Activated T-helper 2 cell treated with anti-CD3 and anti-CD28 coated beads, Interferon-gamma antibody, Interleukin-2, Interleukin-4, amounts not matched to agents 10 μg/mL and 5 μg/mL and 100 μg/mL, durations not matched to agents 14 hours and 24 hours and 36 hours (primary cell): ENCODE data around the gene NFATC2. TPM values are rescaled to one million over a fixed set of nuclear protein-coding genes. Genes with fewer than 3 reads are reported as not detected.
A peak's percentile ranks its signal among the peaks of the same experiment; 100 is the strongest.

Experiments used
- DNase-seq: peaks from one replicate; pipeline ENCODE4 v3.0.0; 2021; ENCODE audit warnings: low spot score
- H3K27ac Mint-ChIP-seq: one replicate; pipeline ENCODE4 v1.8.0; 2021; ENCODE audit warnings: mixed read lengths
- H3K27me3 Mint-ChIP-seq: one replicate; pipeline ENCODE4 v1.8.0; 2021; ENCODE audit warnings: low read depth, mixed read lengths
- H3K36me3 Mint-ChIP-seq: one replicate; pipeline ENCODE4 v1.8.0; 2021; ENCODE audit warnings: low read depth, mixed read lengths
- H3K4me1 Mint-ChIP-seq: one replicate; pipeline ENCODE4 v1.8.0; 2021; ENCODE audit warnings: low read depth, mixed read lengths
- H3K4me3 Mint-ChIP-seq: one replicate; pipeline ENCODE4 v1.8.0; 2021; ENCODE audit warnings: low read depth, mild to moderate bottlenecking, moderate library complexity, mixed read lengths
- H3K9me3 Mint-ChIP-seq: one replicate; pipeline ENCODE4 v1.8.0; 2021; ENCODE audit warnings: mixed read lengths
- intact Hi-C: fragments of 100-400 bp; cut with micrococcal nuclease; formaldehyde crosslinking; loops from one replicate; pipeline ENCODE4 v1.15.1; 2023
- total RNA-seq: library from RNA; stranded (reverse); gene quantifications from 2 replicates; pipeline ENCODE4 v1.2.3, GENCODE V29; 2022

NFATC2 gene
- total RNA-seq, 1 donor from 2014 or later, result 67.1 TPM

DNA sequence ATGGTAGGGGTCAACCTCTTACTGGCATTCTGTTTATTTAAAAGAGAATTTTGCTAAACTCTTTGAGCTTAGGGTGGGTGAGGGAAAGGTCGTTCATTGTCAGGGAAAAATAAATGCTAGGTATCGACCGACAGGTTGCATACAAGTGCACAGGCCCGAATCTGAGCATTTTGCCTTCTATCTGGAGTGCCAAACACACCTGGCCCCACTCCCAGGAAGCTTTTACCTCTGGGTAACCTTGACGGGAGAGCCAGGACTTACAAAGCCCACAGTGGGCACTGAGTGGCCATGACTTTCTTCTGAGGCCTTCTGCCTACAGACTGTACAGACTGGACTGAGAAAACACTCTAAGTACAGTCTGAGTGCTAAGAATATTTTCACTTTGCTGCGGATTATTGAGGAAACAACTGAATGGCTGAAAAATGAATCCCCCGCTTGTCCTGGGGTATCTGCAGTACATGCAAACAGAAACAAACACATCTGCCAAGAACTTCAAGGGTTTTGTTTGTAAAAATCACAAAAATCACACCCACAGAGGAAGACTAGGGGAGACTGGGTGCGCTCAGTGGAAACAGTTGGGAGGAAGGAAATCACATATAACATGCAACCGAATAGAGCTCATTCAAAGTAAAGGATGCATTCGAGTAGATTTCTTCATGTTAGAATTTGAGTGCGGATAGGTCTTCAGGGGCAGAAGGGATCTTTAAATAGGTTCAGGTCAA is 152.8 kb downstream of the NFATC2 start:
- no peak overlapping the region for H3K4me3 Mint-ChIP-seq
- no peaks in the 10 kb centered on the region for H3K9me3 Mint-ChIP-seq
- DNase-seq, result no peak
- H3K27ac Mint-ChIP-seq, result peak overlapping the region; percentile 44
- H3K4me1 Mint-ChIP-seq, result peaks cover 59% of the 10 kb centered on the region
- no peaks in the 10 kb centered on the region for H3K27me3 Mint-ChIP-seq
- intact Hi-C loops, result loop anchor here (5.0 kb wide), 1 partner anchor 33 kb away; no protein-coding TSS in a partner anchor
- H3K36me3 Mint-ChIP-seq, result peaks cover 80% of the 10 kb centered on the region

GRCh38 chr20:51388756-51389542 is 153.6 kb downstream of the NFATC2 start:
- no peak overlapping the region for H3K4me3 Mint-ChIP-seq

DNA sequence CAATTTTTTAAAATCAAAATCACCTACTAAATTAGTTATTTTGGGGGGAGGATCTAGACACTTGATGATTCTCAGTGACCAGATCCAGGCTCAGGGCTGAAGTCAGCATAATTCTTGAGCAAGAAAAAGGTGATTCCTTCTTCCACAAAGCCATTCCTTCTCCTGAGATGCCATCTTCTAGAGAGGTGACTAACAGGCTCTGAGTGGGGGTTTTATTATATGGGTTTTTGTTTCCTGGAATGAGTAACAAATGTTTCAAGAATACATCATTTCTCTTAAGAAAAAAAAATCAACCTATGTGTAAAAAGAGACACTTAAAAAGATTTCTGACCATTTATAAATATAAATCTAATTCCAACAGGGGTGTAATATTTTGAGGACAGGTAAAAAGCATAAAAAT is 154.3 kb downstream of the NFATC2 start:
- Mint-ChIP-seq H3K9me3 (no peaks in the 10 kb centered on the region), H3K27ac (peak overlapping the region; percentile 70), H3K36me3 (peaks cover 78% of the 10 kb centered on the region), H3K27me3 (no peaks in the 10 kb centered on the region), H3K4me3 (no peak overlapping the region), H3K4me1 (peaks cover 67% of the 10 kb centered on the region)
- intact Hi-C loops, result loop anchor here (1.0 to 5.0 kb wide), 2 partner anchors 12 to 34 kb away; no protein-coding TSS in a partner anchor
- no peak for DNase-seq

More at GRCh38 chr20:51388756-51389542, 153.6 kb downstream of the NFATC2 start:
- DNase-seq, result no peak
- no peaks in the 10 kb centered on the region for H3K27me3 Mint-ChIP-seq
- H3K4me1 Mint-ChIP-seq, result peaks cover 61% of the 10 kb centered on the region
- peak overlapping the region; percentile 70 for H3K27ac Mint-ChIP-seq
- peaks cover 77% of the 10 kb centered on the region for H3K36me3 Mint-ChIP-seq
- intact Hi-C loops, result loop anchor here (1.0 to 5.0 kb wide), 2 partner anchors 11 to 33 kb away; no protein-coding TSS in a partner anchor
- no peaks in the 10 kb centered on the region for H3K9me3 Mint-ChIP-seq

DNA sequence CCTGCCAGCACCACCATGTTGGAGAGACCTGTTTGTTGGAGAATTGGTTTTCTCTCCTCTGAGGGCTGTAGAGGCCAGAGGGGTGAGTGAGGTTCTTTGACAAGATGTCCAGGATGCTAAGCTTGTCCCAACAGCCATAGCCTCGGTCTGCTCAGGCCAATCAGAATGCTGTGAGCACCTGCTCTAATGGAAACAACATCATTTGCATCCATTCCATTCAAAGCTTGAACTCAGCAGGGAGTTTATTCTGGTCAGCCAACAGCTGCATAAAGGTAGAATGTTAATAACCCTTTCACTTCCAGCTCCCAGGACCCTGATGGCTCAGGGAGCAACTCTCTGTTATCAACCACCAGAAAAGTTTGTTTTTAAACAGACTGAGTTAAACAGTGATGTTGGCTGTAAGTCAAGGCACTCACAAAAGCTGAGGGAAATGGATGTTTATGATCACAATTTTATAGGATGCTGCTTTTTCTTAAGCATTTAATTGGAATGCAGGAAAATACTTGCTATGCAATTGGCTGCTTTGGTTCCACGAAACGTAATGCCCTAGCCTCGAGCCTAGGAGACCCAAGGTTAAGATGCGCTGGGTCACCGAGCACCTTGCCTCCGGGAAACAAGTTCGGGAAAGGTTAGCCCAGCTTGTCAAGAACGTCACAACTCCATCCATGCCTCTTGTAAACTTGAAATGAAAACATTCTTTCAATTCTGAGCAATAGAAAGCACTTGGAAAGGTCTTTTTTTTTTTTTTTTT is 155.2 kb downstream of the NFATC2 start:
- no peaks in the 10 kb centered on the region for H3K27me3 Mint-ChIP-seq
- peaks cover 69% of the 10 kb centered on the region for H3K36me3 Mint-ChIP-seq
- H3K27ac Mint-ChIP-seq, result no peak overlapping the region
- no peak for DNase-seq
- no peaks in the 10 kb centered on the region for H3K9me3 Mint-ChIP-seq
- peaks cover 62% of the 10 kb centered on the region for H3K4me1 Mint-ChIP-seq
- no peak overlapping the region for H3K4me3 Mint-ChIP-seq
- intact Hi-C loops, result loop anchor here (2.0 to 5.0 kb wide), 4 partner anchors 35 to 208 kb away; no protein-coding TSS in a partner anchor

DNA sequence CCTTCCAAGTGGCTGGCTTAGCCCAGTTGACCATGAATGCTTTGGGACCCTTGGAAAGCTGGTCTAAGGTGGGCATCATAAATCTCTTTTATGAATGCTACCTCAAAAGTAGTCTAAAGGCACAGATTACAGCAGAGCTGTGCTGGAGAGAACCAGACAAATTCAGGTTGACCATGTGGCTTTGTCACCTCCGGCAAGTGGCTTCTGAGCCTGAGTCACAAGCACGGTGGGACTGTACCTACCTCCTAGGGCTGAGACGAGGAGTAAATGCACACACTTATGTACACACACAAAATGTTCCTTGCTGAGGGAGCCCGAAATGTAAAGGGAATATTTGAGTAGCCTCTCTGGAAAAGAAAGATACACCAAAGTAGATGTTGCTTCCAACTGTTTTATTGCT is 155.9 kb downstream of the NFATC2 start:
- peaks cover 62% of the 10 kb centered on the region for H3K4me1 Mint-ChIP-seq
- H3K27ac Mint-ChIP-seq, result peak overlapping the region; percentile 48
- H3K9me3 Mint-ChIP-seq, result no peaks in the 10 kb centered on the region
- H3K27me3 Mint-ChIP-seq, result no peaks in the 10 kb centered on the region
- DNase-seq, result no peak
- peaks cover 63% of the 10 kb centered on the region for H3K36me3 Mint-ChIP-seq
- intact Hi-C loops, result loop anchor here (1.0 to 5.0 kb wide), 5 partner anchors 36 to 208 kb away; no protein-coding TSS in a partner anchor
- H3K4me3 Mint-ChIP-seq, result no peak overlapping the region

- no peaks in the 10 kb centered on the region for H3K27me3 Mint-ChIP-seq
- DNase-seq, result no peak
- intact Hi-C loops, result loop anchor here (1.0 to 5.0 kb wide), 5 partner anchors 36 to 209 kb away; no protein-coding TSS in a partner anchor
- peaks cover 62% of the 10 kb centered on the region for H3K4me1 Mint-ChIP-seq
- no peak overlapping the region for H3K27ac Mint-ChIP-seq
- no peaks in the 10 kb centered on the region for H3K9me3 Mint-ChIP-seq
- no peak overlapping the region for H3K4me3 Mint-ChIP-seq
- H3K36me3 Mint-ChIP-seq, result peaks cover 58% of the 10 kb centered on the region
These were observed 156.6 kb downstream of the NFATC2 start for GRCh38 chr20:51385646-51386530.

DNA sequence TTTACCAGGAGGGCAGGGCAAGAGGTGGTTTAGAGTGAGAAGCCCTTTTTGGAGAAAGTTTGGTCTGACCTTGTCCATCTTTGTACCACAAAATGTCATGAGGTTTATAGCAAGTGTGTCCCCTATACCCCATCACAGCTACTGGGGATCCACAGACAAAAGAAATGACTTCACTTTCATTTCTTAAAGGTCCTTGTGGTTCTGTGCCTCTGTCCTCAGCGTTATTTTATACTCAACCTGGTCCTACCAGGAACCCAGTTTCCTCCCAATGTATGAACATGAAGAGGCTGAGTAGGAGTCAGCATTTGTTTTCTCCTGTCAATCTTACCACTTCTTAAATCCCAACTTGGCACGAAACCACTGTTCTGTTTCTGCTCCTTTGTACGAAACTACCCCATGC is 157.6 kb downstream of the NFATC2 start:
- peaks cover 49% of the 10 kb centered on the region for H3K36me3 Mint-ChIP-seq
- H3K9me3 Mint-ChIP-seq, result no peaks in the 10 kb centered on the region
- intact Hi-C loops, result loop anchor here (5.0 kb wide), 1 partner anchor 37 kb away; no protein-coding TSS in a partner anchor
- no peaks in the 10 kb centered on the region for H3K27me3 Mint-ChIP-seq
- H3K27ac Mint-ChIP-seq, result peak overlapping the region; percentile 65
- H3K4me1 Mint-ChIP-seq, result peaks cover 63% of the 10 kb centered on the region
- DNase-seq, result no peak
- H3K4me3 Mint-ChIP-seq, result no peak overlapping the region

GRCh38 chr20:51383891-51384510 is 158.5 kb downstream of the NFATC2 start:
- DNase-seq, result no peak
- Mint-ChIP-seq H3K9me3 (no peaks in the 10 kb centered on the region), H3K4me1 (peaks cover 60% of the 10 kb centered on the region), H3K36me3 (peaks cover 43% of the 10 kb centered on the region), H3K27ac (peak overlapping the region; percentile 17), H3K4me3 (no peak overlapping the region), H3K27me3 (no peaks in the 10 kb centered on the region)
- intact Hi-C loops, result no loop called here

- H3K4me1 Mint-ChIP-seq, result peaks cover 53% of the 10 kb centered on the region
- DNase-seq, result no peak
- intact Hi-C loops, result no loop called here
- H3K4me3 Mint-ChIP-seq, result no peak overlapping the region
- no peaks in the 10 kb centered on the region for H3K27me3 Mint-ChIP-seq
- H3K36me3 Mint-ChIP-seq, result peaks cover 35% of the 10 kb centered on the region
- H3K27ac Mint-ChIP-seq, result peak overlapping the region; percentile 16
- H3K9me3 Mint-ChIP-seq, result no peaks in the 10 kb centered on the region
These were observed 159.3 kb downstream of the NFATC2 start for GRCh38 chr20:51382986-51383821.

DNA sequence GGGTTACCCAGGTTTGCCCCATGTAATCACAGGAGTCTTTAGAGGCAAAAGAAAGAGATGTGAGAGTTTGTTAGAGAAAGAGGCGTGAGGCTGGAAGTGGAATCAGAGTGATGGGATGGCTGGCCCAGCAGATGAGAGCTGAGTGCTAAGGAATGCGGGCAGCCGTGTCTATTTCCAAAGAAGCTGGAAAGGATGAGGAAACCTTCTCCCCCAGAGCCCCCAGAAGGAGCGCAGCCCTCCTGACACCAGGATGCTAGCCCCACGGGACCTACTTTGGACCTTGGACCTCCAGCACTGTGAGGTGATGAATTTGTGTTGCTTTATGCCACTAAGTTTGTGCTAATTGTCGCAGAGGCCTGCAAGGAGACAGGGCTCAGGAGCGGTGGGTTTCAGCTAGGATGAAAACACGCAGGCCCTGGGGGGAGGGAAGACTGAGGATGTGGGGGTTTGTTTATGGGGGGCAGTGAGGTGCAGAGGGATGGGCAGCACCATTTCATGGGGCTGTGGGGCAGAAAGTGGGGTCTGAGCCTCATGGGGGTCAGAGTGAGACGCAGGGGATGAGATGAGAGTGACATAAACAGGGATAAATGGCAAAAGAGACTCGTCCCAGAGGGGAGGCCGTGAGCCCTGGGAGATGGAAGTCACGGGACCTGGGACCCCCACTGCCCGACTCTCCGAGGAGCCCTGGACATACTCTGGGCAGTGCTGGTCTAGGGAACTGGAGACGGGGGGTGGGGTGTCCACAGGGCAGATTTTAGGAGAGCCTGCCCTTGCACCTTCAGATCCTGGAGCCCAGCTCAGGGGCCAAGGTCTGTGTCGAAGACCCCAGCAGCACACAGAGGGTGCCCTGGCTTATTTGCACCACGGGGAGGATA is 160.2 kb downstream of the NFATC2 start:
- Mint-ChIP-seq H3K4me3 (no peak overlapping the region), H3K36me3 (peaks cover 27% of the 10 kb centered on the region), H3K4me1 (peaks cover 45% of the 10 kb centered on the region), H3K27ac (no peak overlapping the region), H3K27me3 (no peaks in the 10 kb centered on the region), H3K9me3 (no peaks in the 10 kb centered on the region)
- intact Hi-C loops, result no loop called here
- no peak for DNase-seq
